Effector memory CD4-positive, alpha-beta T cell (primary cell): ENCODE measurements around the gene SNAP91.
"Not testable (repeated sequence)": the region's sequence is repeated elsewhere in the genome, so short reads cannot be mapped to it uniquely, and the experiment has no call there.

ENCODE experiments used
- DNase-seq, 3 donors: peaks; one replicate each; pipeline ENCODE4 v3.0.0-alpha.2; 2020
- H3K27ac ChIP-seq: 2 replicates; pipeline ENCODE4 v1.7.0; 2013; ENCODE audit warnings: mild to moderate bottlenecking, low read length, moderate library complexity; ENCODE audit not compliant: insufficient read depth, poor library complexity, severe bottlenecking
- H3K27me3 ChIP-seq: replicated peaks from 2 replicates; pipeline ENCODE4 v1.7.0; 2013; ENCODE audit warnings: mild to moderate bottlenecking, low read length; ENCODE audit not compliant: insufficient read depth, control insufficient read depth, poor library complexity, severe bottlenecking
- H3K36me3 ChIP-seq: 2 replicates; pipeline ENCODE4 v1.7.0; 2013; ENCODE audit warnings: mild to moderate bottlenecking, low read length, moderate library complexity; ENCODE audit not compliant: control insufficient read depth, insufficient read depth
- H3K4me1 ChIP-seq: 2 replicates; pipeline ENCODE4 v1.7.0; 2013; ENCODE audit warnings: low read length, mild to moderate bottlenecking; ENCODE audit not compliant: control insufficient read depth, insufficient read depth, poor library complexity, severe bottlenecking
- H3K4me3 ChIP-seq: 2 replicates; pipeline ENCODE4 v1.7.0; 2013; ENCODE audit warnings: low read length, low read depth, mild to moderate bottlenecking; ENCODE audit not compliant: insufficient read depth, poor library complexity, severe bottlenecking
- H3K9me3 ChIP-seq: 2 replicates; pipeline ENCODE4 v1.7.0; 2013; ENCODE audit warnings: mild to moderate bottlenecking, low read length, moderate library complexity; ENCODE audit not compliant: control insufficient read depth

The SNAP91 gene

DNA sequence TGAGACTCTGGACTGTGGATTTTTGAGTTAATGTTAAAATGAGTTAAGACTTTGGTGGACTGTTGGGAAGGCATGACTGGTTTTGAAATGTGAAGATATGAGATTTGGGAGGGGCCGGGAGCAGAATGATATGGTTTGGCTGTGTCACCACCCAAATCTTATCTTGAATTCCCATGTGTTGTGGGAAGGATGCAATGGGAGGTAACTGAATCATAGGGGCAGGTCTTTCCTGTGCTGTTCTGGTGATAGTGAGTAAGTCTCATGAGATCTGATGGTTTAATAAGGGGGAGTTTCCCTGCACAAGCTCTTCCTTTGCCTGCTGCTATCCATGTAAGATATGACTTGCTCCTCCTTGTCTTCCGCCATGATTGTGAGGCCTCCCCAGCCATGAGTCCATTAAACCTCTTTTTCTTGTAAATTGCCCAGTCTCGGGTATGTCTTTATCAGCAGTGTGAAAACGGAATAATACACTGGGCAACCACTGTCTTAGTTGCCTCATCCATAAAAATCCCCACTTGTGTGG lies 137.2 kb downstream of the SNAP91 start:
- not testable (repeated sequence) for H3K36me3 ChIP-seq, H3K9me3 ChIP-seq, H3K27ac ChIP-seq, DNase-seq, H3K4me3 ChIP-seq, H3K4me1 ChIP-seq, H3K27me3 ChIP-seq

DNA sequence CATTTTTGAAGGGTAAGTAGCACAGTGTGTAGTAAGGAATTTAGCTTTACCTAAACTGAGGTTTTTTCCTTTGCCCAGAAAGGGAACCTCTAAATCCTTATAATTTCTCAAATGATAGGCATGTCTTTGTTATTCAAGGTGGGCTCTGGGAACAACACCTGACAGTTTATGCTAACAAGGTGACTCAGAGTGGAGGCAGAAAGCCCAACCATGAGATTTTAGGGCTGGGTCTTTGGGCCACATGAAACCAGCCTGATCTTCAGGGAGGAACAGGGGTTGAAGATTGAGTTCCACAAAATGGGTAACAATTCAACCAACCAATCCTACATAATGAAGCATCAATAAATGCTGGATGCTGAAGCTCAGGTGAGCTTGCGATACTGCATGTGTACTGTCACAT lies 149.9 kb downstream of the SNAP91 start:
- Histone ChIP-seq H3K4me1 (no peaks in the 10 kb centered on the region), H3K9me3 (no peaks in the 10 kb centered on the region), H3K4me3 (no peak overlapping the region), H3K36me3 (no peaks in the 10 kb centered on the region), H3K27me3 (no peaks in the 10 kb centered on the region), H3K27ac (no peak overlapping the region)
- DNase-seq = no peak

DNA sequence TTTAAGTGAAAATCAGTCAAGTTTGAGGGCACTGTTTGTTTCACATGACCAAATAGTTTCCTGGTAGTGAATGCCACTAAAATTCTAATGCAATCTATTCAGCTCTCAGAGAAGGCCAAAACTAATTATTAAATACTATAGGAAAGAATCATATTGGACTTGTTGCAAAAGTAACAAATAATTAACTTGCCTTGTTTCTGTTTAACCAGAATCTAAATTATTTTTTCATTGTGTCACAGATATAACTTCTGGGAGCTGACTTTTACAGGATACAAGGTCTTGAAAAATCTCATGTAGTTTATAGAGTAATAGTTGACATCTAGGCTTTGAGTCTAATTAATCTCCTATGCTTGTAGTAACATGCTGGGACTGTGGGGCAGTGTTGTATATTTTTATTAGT lies 152.0 kb downstream of the SNAP91 start:
- Histone ChIP-seq H3K36me3 (no peaks in the 10 kb centered on the region), H3K4me1 (no peaks in the 10 kb centered on the region), H3K27me3 (no peaks in the 10 kb centered on the region), H3K4me3 (no peak overlapping the region), H3K9me3 (no peaks in the 10 kb centered on the region), H3K27ac (no peak overlapping the region)
- DNase-seq = no peak

DNA sequence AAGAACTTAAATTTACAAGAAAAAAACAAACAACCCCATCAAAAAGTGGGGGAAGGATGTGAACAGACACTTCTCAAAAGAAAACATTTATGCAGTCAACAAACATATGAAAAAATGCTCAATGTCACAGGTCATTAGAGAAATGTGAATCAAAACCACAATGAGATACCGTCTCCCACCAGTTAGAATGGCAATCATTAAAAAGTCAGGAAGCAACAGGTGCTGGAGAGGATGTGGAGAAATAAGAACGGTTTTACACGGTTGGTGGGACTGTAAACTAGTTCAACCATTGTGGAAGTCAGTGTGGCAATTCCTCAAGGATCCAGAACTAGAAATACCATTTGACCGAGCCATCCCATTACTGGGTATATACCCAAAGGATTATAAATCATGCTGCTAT lies 157.2 kb downstream of the SNAP91 start:
- not testable (repeated sequence) for H3K27me3 ChIP-seq, H3K36me3 ChIP-seq, H3K4me3 ChIP-seq, H3K27ac ChIP-seq, H3K9me3 ChIP-seq, H3K4me1 ChIP-seq, DNase-seq

DNA sequence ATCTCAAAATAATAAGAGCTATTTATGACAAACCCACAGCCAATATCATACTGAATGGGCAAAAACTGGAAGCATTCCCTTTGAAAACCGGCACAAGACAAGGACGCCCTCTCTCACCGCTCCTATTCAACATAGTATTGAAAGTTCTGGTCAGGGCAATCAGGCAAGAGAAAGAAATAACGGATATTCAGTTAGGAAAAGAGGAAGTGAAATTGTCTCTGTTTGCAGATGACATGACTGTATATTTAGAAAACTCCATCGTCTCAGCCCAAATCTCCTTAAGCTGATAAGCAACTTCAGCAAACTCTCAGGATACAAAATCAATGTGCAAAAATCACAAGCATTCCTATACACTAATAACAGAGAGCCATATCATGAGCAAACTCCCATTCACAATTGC lies 158.4 kb downstream of the SNAP91 start:
- not testable (repeated sequence) for DNase-seq, H3K4me3 ChIP-seq, H3K4me1 ChIP-seq, H3K9me3 ChIP-seq, H3K27me3 ChIP-seq, H3K36me3 ChIP-seq, H3K27ac ChIP-seq

DNA sequence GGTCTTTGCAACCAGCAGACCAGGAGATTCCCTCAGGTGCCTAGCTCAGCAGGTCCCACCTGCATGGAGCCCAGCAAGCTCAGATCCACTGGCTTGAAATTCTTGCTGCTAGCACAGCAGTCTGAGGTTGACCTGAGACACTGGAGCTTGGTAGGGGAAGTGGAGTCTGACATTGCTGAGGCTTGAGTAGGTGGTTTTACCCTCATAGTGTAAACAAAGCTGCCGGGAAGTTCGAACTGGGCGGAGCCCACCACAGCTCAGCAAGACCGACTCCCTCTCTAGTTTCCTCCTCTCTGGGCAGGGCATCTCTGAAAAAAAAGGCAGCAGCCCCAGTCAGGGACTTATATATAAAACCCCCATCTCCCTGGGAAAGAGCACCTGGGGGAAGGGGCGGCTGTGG lies 162.3 kb downstream of the SNAP91 start:
- Histone ChIP-seq H3K27ac (no peak overlapping the region), H3K9me3 (no peaks in the 10 kb centered on the region), H3K36me3 (no peaks in the 10 kb centered on the region), H3K4me3 (no peak overlapping the region), H3K27me3 (no peaks in the 10 kb centered on the region), H3K4me1 (no peaks in the 10 kb centered on the region)
- DNase-seq = no peak

DNA sequence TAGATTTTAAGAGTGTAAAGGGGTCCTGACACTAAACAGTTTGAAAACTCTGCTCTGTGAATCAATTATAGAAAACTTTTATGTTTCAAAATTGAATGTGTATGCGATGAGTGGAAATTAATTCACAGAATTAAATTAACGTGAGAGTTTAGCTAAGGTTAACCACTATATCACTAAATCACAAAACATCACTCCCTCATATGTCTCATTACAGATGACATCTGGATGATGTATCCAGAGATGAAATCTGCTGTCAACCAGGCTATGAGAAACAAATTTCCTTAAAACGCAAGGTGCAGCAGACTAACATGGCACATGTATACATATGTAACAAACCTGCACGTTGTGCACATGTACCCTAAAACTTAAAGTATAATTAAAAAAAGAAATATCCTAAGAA lies 169.2 kb downstream of the SNAP91 start:
- no peaks in the 10 kb centered on the region for H3K27me3 ChIP-seq
- H3K9me3 ChIP-seq = no peaks in the 10 kb centered on the region
- no peaks in the 10 kb centered on the region for H3K36me3 ChIP-seq
- no peak overlapping the region for H3K27ac ChIP-seq
- DNase-seq = no peak
- no peaks in the 10 kb centered on the region for H3K4me1 ChIP-seq
- H3K4me3 ChIP-seq = no peak overlapping the region

DNA sequence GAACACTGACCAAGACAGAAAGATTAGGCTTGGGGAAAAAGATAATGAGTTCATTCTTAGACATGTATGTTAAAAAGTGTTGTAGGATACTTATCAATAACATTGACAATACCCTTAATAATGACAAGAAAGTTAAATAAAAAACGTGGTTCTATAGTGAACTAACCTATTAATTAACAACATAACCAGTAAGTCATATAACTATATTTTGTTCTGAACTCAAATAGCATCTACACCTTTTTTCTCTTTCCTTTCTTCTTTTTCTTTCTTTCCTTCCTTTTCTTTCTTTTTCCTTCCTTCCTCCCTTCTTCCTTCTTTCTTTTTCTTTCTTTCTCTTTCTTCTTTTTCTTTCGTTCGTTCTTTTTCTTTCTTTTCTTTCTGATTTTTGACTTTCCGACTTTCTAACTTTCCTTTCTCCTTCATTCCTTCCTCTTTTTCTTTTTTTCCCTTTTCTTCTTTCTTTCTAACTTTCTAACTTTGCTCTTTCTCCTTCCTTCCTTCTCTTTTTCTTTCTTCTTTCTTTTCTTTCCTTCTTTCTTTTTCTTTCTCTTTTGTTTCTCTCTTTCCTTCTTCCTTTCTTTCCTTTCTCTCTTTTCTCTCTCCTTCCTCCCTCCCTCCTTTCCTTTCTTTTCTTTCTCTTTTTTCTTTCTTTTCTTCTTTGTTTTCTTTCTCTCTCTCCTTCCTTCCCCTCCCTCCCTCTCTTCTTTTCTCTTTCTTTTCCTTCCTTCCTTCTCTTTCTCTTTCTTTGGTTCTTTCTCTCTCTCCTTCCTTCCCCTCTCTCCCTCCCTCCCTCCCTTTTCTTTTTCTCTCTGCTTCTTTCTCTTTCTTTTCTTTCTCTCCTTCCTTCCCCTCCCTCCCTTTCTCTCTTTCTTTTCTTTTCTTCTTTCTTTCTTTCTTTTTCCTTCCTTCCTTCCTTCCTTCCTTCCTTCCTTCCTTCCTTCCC lies 172.0 kb downstream of the SNAP91 start:
- no peaks in the 10 kb centered on the region for H3K4me1 ChIP-seq
- H3K27me3 ChIP-seq = no peaks in the 10 kb centered on the region
- no peaks in the 10 kb centered on the region for H3K9me3 ChIP-seq
- H3K27ac ChIP-seq = no peak overlapping the region
- H3K36me3 ChIP-seq = no peaks in the 10 kb centered on the region
- H3K4me3 ChIP-seq = no peak overlapping the region
- no peak for DNase-seq

DNA sequence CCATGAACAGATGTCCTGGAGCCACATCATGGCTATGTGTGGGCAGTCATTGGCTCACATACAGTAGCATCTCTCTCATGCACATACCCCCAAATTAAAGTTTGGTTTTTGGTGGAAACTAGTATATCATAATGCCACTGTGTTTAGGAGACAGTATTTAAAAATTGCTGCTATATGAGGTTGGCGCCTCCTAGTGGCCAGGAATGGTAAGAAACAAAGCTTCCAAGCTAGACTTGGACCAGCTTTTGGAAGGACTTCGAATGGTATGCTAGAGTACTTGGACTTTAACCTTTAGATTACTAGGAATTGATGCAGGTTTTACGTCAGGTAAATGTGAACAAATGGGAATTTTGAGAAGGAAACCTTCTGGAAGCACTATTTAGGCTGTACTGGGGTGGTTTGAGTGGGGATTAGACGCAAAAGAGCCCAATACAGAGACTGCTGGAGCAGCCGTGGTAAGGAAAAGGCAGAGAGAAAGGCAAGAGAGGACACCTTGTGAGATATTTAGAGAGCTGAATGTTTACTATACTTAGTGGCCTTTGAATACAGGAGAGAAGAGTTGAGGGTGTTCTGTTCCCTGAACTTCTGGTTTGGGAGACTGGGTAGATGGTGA lies 172.8 kb downstream of the SNAP91 start:
- no peak overlapping the region for H3K27ac ChIP-seq
- no peak overlapping the region for H3K4me3 ChIP-seq
- no peaks in the 10 kb centered on the region for H3K27me3 ChIP-seq
- H3K36me3 ChIP-seq = no peaks in the 10 kb centered on the region
- DNase-seq = no peak
- no peaks in the 10 kb centered on the region for H3K4me1 ChIP-seq
- H3K9me3 ChIP-seq = no peaks in the 10 kb centered on the region

DNA sequence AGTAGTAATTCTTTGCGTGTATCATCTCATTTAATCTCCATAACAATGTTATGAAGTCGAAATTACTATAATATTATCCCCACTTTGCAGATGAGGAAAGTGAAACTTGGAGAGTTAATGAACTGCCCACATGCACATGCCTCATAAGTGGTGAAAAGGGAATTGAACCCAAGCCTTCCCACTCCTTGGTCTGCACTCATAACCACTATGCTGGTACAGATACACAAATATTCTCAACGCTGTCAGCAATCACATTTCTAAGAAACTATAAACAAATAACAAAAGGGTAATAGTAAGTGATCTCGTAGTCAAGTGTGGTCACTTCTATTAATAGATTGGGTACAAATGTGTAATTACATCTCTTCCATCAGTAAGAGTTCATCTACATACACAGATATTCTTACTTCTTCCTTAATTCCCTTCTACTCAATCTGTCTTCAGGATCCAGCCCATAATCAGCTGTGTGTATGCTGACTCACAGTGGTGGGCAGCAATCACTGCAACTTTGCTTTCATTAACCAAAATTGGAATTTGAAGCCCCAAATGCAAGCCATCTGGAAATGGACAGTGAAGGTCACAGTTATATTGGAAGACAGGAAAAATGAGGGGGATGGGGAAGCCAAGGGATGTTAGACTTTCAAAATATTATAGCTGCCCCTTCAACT lies 190.0 kb downstream of the SNAP91 start:
- H3K9me3 ChIP-seq = no peaks in the 10 kb centered on the region
- no peaks in the 10 kb centered on the region for H3K36me3 ChIP-seq
- no peaks in the 10 kb centered on the region for H3K4me1 ChIP-seq
- no peak overlapping the region for H3K27ac ChIP-seq
- DNase-seq = no peak
- no peak overlapping the region for H3K4me3 ChIP-seq
- no peaks in the 10 kb centered on the region for H3K27me3 ChIP-seq
